GM12874 (cell line): ENCODE data around the gene CDK5R1.

Experiments used
- CTCF ChIP-seq: IDR thresholded peaks from 2 replicates; pipeline ENCODE4 v1.5.1; 2011; ENCODE audit warnings: low read depth, mild to moderate bottlenecking, control low read depth, low read length, moderate library complexity; ENCODE audit not compliant: insufficient read depth

Gene CDK5R1

DNA sequence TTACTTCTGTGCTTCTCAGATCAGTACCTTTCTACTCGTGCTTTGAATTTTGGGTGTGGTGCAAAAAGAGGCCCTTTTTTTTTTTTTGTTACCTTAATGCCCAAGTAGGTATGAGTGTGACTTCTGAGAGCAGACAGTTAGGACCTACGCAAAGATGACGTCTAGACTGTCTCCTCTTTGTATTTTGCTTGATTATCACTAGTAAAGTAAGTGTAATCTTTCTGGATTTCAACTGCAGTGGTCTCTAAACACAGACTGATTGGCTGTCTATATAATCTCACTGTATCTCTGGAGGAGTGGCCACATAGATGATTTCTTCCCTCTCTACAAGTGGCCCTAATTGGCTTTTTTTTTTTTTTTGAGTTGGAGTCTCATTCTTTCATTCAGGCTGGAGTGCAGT lies 11.5 kb upstream of the CDK5R1 start:
- no peak for TF ChIP-seq CTCF

GRCh38 chr17:32477220-32477619 lies 9.6 kb upstream of the CDK5R1 start:
- TF ChIP-seq CTCF: no peak

DNA sequence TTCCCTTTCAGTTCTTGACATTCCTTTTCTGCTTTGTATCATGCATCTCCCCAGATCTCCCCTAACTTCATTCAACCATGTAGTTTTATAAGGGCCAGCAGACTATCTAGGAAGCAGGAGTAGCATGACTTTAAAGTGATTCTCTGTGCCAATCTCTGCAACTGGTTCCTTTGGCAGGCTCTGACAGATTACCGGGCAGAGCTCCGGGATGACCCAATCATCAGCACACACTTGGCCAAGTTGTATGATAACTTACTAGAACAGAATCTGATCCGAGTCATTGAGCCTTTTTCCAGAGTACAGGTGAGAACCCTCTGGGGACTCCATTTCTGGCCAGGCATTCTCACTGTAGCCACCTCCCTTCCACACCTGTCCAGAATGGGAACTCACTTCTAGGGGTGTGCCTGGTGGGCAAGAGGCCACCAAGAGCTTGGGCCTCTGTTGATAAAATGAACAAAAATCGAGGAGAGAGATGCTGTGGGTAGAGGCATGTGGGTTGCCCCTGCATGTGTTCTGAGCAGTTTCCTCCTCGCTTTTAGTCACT lies 7.6 kb upstream of the CDK5R1 start:
- no peak for TF ChIP-seq CTCF

- TF ChIP-seq CTCF: no peak
Measured at GRCh38 chr17:32481193-32481592, 5.6 kb upstream of the CDK5R1 start.

- TF ChIP-seq CTCF: no peak
Measured at GRCh38 chr17:32482568-32483320, 4.0 kb upstream of the CDK5R1 start.

GRCh38 chr17:32483451-32484019 lies 3.3 kb upstream of the CDK5R1 start:
- TF ChIP-seq CTCF: peak; percentile 91

DNA sequence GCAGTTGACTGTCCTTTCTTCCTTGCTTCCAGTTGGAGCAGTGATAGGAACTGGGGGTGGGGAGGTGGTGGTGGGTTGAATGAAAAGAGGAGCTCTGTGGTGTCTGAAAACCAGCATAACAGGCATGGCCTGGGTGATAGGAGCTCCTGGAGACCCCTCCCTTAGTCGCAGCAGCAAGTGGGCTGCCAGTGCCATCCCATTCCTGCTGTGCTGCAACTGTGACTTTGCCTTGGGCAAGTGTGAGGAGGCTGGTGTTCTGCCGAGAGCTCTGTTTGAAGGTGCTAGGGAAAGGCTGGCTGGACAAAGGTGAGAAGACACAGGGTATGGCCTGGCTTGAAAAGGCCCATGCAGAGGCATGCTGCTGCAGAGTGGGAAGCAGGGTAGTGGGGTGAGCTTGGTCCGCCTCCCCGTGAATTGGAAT lies 2.7 kb upstream of the CDK5R1 start:
- TF ChIP-seq CTCF: no peak
